Left renal pelvis (tissue), 4 donors: ENCODE results near the gene HIVEP3. TPM values are rescaled to one million over a fixed set of nuclear protein-coding genes. Genes with fewer than 3 reads are reported as not detected.

Experiments used
- DNase-seq, 4 donors: peaks; one replicate each; pipeline ENCODE4 v3.0.0-alpha.2; 2013; ENCODE audit warnings: low read depth in 4 of 4, low spot score in 3 of 4
- polyA plus RNA-seq, 4 donors: library from polyadenylated mRNA; unstranded; fragments of 120-200 nt; gene quantifications; one replicate each; pipeline ENCODE4 v1.2.1, GENCODE V29; 2013; ENCODE audit not compliant: insufficient read length in 4 of 4

Gene HIVEP3
- polyA plus RNA-seq, 4 donors, result 3.5 to 7.0 (median 4.2) TPM

DNA sequence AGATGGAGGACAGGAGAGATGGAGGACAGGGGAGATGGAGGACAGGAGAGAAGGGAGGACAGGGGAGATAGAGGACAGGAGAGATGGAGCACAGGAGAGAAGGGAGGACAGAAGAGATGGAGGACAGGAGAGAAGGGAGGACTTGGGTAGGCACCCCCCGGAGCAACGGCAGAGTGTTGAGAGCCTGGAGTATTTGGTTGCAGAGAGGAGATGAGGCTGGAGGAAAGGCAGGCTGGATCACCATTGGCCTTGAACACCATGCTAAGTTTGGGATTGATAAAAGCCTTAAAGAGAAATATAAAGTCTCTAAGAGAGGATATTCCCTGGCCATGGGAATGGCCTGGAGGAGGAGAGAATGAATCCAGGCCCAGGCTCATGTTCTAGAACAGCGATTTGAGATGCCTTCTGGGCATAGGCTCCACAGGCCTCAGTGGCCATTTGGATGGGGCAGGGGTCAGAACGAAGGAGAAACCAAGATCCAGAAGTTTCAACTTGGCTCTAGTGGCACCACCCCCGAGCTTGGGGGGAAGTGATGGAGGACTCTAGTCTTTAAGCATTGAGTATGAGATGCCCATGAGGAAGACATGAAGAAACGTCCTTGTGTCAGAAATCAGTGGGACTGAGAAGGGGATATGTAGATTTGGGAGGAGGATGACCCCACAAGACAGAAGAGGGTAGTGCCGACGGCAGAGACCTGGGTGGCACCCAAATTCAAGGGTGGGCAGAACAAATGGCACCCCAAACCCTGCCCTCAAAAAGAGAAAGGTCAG, 386.3 kb downstream of the HIVEP3 start:
- DNase-seq, result no peak

DNA sequence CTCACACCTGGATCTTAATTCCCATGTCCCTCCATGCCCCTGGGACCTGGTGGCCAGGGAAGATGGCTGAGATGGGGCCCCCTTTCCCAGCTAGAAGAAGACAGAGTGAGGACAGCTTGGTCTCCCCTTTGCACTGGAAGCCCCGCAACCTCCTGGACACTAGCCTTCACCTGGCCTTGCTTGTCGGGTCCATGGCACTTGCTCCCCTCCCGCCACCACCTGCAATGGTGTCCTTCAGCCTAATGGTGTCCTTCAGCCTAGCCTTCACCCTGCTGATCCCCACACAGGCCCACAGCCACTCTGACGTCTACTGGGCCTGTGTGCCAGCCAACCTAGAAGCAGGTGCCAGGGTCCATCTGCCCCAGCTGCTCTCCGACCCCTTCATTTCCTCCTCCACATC, 388.3 kb downstream of the HIVEP3 start:
- DNase-seq, result no peak

DNA sequence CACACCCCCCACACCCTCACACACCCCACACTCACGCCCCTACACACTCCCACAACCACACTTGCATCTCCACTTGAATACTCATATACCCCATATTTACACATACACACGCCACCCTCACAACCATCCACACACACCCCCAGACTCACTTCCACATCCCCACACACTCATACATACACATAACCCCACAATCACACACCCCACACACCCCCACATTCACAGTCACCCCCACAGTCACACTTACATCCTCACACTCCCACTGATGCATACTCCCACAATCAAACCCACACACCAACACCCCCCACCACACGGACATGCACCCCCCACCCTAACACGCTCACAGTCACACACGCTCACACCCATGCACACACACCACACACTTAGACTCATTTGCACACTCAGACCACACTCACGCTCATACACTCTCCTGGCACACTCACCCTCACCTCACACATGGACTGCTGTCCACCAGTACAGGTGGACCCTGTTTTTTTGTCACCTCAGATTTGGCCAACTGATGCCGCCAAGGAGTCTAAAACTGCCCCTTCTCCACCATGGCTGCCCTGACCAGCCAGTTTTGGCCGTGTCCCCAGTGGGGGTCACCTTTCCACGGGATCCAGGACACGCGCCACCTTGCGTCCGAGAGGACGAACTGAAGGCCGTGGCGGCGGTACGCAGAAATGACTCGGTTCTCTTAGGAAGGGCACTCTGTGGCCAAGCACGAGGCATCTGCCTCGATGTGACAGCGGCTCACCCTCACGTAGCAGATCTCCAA, 388.9 kb downstream of the HIVEP3 start:
- no peak for DNase-seq

DNA sequence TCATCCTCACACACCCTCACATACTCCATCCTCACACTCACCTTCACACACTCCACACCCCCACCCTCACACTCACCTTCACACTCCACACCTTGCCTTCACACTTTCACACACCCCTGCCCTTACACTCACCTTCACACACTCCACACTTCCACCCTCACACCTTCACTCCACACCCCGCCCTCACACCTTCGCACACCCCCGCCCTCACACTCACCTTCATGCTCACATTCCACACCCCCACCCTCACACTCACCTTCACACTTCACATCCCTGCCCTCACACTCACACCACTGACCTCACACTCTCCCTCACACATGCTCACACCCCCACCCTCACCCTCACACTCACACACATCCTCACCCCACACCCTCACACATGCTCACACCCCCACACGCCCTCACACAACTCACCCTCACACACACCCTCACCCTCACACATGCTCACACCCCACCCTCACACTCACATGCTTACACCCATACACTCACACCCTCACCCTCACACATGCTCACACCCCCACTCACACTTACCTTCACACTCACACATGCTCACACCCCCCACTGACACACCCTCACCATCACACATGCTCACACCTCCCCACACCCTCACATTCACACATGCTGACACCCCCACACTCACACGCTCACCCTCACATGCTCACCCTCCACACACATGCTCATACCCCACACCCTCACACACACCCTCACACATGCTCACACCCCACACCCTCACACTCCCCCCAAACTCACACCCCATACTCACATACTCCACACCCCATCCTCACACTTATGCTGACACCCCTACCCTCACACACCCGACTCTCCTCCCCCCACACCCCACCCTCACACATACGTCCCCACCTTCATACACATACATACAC, 389.8 kb downstream of the HIVEP3 start:
- DNase-seq, result no peak

DNA sequence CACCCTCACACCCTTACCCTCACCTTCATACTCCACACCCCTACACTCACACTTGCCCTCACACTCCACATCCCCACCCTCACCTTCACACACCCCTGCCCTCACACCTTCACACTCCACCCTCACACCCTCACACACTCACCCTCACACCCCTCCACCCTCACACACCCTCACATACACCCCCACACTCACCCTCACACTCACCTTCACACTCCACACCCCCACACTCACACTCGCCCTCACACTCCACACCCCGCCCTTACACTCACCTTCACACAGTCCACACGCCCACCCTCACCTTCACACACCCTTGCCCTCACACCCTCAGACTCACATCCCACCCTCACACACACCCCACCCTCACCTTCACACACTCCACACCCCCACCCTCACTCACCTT, 390.6 kb downstream of the HIVEP3 start:
- DNase-seq, result no peak

DNA sequence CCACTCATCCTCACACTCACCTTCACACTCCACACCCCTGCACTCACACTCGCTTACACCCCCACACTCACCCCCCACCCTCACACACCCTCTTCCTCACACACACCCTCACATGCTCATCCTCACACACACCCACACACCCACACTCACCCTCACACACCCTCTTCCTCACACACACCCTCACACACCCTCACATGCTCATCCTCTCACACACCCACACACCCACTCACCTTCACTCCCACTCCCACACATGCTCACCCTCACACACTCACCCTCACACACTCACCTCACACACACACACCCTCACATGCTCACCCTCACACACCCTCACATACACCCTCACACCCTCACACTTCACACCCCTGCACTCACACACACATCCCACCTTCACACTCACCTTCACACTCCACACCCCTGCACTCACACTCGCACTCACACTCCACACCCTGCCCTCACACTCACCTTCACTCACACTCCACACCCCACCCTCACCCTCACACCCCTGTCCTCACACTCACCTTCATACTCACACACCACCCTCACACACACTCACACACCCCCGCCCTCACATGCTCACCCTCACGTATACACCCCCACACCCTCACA, 391.7 kb downstream of the HIVEP3 start:
- DNase-seq, result no peak

DNA sequence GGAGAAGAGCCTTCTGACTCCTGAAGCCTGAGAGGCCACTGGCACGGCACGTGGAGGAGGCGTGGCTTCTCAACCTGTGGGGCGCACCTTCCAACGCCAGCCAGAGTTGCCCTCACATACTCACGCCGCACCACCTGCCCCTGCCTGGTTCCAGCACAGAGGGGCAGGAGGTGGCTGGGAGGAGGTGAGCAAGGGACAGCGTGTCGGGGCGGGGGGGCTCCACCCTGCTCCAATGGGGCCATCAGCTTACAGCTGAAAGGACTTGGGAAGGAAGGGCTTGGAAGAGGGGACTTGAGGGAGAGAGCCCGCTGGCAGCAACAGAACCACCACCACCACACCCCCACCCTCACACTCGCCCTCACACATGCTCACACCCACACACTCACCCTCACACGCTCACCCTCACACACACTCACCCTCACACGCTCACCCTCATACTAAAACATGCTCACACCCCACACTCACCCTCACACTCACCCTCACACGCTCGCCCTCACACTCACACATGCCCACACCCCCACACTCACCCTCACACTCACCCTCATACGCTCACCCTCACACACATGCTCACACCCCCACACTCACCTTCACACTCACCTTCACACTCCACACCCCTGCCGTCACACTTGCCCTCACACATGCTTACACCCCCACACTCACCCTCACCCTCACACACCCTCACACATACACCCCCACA, 392.7 kb downstream of the HIVEP3 start:
- no peak for DNase-seq

DNA sequence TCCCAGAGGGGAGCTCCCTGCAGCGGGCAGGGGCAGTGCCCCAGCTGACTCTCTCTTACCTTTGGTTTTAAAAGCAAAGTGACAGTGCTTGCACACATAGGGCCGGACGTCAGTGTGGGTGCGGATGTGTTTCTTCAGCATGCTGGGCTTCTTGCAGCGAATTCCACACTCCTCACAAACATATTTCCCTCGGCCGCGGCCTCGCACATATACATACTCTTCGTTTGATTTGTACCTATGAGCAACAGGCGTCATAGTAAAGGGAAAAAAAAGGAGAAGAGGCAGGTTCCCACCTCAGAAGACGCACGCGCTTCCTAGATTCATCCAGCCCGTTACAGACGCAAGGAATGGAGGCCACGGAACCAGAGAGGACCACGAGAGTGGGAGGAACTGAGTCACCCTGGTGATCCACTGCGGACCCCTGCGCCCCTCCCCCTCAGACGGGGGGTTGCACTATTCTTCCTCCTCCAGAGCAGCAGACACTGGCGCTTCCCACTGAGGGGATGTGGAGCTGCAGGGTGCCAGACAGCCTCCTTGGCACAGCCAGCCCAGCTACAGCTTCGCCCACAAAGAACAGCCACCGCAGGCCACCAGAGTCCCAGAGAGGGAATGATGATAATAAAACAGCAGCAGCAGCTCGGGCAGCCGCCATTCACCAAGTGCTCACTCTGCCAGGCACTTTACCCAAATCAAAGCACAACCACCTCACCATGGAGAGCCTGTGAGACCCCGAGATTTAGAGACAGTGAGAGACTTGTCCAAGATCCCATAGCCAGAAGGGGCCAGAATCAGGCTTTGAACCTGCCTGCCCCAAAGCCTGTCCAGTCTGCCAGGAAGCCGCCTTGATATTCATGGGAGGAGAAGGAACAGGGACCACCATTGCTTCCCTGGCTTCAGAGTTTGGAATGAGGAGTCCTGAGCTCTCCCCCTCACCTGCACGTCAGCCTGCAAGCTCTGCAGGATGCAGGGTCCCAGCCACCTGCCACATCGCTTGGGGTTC, 393.7 kb downstream of the HIVEP3 start:
- DNase-seq, result no peak

DNA sequence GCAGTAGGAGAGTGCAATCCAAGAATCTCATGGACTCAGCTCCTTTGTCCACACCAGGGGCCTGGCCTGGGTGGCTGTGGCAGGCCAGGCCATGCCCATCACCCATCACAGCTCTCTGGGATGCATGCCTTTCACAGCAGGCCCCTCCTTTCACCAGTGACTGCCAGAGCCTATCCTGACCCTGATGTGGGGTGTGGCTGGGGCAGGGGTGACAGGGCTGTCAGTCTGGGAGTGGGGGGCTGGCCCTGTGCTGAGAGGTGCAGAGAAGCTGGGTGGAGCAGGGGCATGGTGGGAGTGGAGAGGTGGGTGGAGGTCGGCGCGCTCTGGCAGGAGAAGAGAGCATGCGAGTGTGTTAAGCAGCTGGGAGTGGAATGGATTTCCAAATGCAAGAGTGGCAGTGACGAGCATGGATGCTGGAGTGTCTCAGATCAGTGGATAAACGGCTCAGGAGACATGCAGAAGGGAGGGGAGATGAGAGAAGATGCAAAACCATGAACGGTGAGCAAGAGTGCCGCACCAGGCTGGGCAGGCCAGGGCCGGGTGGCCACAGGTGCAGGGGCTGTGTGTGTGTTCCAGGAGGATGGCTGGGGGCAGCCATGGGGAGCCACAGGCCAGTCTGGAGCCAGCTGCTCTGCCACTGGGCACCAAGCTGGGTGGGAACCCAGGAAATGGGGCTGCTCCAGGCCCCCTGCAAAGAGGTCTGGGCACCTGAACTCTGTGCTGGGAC, 394.6 kb downstream of the HIVEP3 start:
- no peak for DNase-seq

DNA sequence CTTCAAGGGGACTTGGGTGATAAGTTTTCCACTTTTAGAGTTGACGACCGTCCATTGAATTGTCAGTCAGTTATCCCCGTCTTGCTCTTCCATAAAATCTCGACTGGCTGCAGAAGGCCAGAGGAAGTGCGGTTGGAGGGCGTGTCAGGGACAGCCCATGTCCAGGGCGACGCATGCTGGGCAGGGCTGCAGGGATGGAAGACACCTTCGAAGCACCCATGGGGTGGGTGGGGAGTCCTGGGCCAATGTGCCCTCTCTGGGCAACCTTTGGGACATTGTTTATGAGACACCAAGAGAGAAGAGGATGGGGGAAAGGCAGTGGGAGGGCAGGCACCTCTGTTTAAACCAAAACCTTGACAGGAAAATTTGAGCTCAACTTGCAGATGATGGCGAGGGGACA, 395.7 kb downstream of the HIVEP3 start:
- DNase-seq, result no peak

DNA sequence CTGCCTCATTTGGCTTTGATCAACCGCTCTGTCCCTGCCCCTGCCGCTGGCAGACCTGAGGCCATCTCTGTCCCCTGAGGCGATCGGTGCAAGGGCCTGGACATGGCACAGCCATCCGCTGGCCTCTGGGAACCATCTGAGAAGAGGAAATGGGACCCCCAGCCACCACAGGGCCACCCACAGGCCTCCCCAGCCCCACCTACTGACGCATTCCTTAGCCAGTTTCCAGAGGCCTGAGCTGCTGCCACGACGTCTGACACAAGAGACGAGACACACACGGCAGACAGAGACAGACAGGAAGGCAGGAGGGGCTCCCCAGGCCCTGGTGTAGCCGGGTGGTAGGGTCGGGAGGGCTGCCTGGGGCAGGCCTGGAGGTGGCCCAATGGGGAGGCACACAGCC, 397.0 kb downstream of the HIVEP3 start:
- DNase-seq, result no peak

DNA sequence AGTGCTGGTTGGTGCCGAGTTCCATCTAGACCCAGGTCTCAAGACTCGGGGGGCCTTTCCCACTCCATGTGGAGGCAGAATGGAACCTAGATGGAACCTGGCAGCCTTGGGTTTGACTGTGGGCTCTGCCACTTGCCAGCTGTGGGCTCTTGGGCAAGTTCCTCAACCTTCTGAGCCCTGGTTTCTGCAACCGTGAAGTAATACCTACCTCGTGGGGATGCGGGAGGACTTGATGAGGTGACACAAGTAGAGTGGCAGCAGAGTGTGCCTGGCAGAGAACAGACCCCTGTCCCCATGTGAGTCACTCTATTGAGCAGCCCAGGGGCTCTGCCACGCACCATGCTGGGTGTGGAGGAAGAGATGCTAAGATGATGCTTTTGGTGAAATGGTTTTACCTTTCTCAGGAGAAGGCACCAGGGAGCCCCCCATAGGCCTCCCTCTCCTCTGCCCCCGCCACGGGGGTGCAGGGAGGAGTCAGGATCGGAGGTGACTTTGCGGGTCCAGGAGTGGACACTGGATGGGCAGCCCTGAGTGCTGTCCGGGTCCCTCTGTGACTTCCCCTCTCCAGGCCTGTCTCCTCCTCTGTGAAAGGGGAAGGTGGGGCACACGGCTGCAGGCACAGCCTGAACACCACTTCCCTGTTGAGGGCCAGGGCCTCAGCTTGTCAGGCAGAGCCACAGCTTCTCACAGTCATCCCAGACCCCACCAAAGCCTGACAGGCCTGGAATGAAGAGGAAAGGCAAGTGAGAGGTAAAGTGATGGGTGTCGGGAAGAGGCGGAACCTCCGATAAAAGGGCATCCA, 397.6 kb downstream of the HIVEP3 start:
- DNase-seq, result no peak

DNA sequence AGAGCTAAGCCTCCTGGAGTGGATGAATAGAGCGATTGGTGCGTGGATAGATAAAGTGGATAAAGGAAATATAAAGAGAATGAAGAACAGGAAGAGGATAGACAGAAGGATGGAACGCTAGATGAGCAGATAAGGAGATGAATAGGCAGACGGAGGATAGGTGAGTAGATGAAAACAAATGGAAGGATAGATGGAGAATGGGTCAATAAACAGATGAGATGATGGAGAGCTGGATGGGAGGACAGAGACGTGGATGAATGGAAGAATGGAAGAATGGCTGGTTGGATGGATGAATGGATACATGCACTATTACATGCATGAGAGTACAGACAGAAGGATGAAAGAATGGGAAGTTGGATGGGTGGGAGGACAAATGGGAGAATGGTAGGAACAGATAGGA, 399.1 kb downstream of the HIVEP3 start:
- DNase-seq, result no peak

DNA sequence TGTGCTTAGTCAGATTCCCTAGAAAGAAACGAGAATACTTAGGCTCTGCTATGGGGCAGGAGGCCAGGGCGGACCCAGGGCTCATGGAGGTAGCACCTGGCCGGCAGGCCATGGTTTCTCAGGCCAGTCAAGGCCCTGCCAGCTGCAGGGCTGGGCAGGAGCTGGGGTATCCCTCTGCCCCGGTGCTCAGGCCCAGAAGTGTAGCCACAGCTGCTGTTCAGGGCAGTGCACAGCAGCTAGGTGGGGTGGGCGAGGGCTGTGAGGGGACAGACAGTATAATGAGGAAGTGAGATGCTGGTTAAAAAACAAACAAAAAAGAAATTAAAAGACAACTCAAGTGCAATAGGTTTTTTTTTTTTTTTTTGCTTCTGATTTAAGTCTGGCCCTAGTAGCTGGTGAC, 400.3 kb downstream of the HIVEP3 start:
- DNase-seq, result no peak

DNA sequence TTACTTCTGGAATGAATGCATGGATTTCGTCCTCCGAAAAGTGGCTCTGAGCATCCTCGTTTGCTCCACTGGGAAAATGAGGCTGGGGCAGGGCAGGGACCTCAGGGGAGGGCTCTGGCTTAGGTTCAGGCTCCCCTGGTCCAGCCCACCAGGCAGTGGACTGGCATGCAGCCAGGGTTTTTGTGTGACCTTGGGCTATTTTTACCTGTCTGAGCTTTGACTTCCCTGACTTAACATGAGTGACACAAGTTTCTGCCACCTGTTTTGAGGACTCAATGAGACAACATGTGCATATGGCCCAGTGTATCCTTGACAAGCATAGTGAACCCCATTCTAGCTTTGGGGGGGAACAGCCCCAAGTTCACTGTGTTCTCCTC, 401.7 kb downstream of the HIVEP3 start:
- DNase-seq, result no peak

DNA sequence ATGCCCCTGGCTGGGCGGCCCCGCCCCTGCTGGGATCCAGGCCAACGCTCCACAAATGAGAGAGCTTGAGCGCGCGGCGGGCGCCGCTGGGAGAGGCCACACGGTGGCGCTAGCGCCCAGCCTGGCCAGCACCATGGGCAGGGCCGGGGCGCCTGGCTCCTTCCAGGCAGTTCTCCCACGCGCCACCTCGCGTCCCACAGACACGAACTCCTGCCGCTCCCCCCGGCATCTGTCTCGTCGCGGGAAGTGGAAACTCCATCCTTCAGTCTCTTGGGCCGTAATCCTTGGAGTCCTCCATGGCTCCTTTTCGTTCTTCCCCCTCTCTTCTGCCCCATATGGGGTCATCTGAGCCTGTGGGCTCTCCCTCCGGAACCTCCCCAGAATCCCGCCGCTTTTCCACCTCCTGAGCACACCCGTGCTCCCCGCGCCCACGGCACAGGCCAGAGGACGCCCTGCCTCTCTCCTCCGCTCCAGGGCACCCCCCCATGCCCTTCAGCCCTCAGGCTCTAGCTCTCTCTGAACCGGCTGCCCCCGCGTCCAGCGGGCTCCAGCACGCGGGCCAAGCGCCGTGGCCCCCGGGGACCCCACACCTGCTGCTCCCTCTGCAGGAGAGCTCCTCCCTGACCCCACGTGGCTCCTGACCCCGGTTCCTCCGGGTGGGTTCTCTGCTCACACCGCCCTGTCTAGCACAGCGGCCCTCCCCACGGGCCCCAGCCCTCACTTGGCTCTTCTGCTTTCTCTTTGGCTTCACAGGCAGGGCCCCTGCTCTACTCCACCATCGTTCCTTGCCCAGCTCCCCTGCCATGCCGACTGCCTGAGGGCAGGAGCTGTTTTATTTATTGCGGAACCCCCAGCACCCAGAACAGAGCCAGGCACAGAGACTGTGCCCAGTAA, 402.3 kb downstream of the HIVEP3 start:
- DNase-seq, result peak; percentile 83 to 90 (median 84)

DNA sequence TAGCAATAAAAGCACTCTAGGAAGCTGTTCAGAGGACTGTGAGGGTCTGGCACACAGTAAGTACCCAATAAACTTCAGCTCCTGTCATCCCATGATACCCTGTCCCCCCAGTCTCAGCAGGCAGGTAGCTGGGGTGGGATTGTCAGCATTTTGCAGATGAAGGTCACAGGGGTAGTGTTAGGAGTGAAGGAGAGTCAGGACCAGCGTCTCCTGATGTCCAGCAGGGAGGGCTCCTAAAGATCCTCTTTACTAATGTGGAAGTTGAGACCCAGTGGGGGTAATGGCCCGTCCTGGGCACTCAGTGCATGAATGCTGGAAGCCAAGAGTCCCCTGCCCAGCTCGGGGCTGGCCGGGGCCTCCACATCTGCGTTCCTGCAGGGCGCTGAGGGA, 402.9 kb downstream of the HIVEP3 start:
- DNase-seq, result no peak
